Right cardiac atrium (tissue), 5 donors: Measurements from ENCODE around the gene COL12A1. TPM values are rescaled to one million over a fixed set of nuclear protein-coding genes. Genes with fewer than 3 reads are reported as not detected.

ENCODE experiments used
- ATAC-seq, 2 donors: fragments of 200-7000 bp; cut with Tn5 transposase; one replicate each; pipeline versions ENCODE4 v1.8.0 to v1.9.1; 2020; ENCODE audit warnings: moderate library complexity in 2 of 2, mild to moderate bottlenecking in 1 of 2
- DNase-seq, 3 donors: peaks; one replicate each; pipeline ENCODE4 v3.0.0-alpha.2; 2020
- H3K27ac ChIP-seq: one replicate; pipeline ENCODE4 v1.5.1; 2013; ENCODE audit warnings: mild to moderate bottlenecking, low read length, control low read depth, moderate library complexity
- H3K27me3 ChIP-seq: one replicate; pipeline ENCODE4 v1.6.1; 2013; ENCODE audit not compliant: control insufficient read depth, insufficient read depth
- H3K4me1 ChIP-seq: one replicate; pipeline ENCODE4 v1.6.1; 2013; ENCODE audit warnings: low read length; ENCODE audit not compliant: control insufficient read depth, insufficient read depth
- H3K4me3 ChIP-seq: one replicate; pipeline ENCODE4 v1.5.1; 2013; ENCODE audit warnings: low read length, control low read depth
- H3K9me3 ChIP-seq: one replicate; pipeline ENCODE4 v1.6.1; 2013; ENCODE audit warnings: low read length; ENCODE audit not compliant: control insufficient read depth
- WGBS: extraction: QIAGEN DNeasy Blood & Tissue Kit; methylation state at CpG from one replicate; pipeline ENCODE4 v1.1.7; 2013; 5-methylcytosine and 5-hydroxymethylcytosine counted together
- intact Hi-C, 4 donors: fragments of 100-400 bp; cut with DNase I; formaldehyde crosslinking; loops; one replicate each; pipeline versions ENCODE4 v1.11.0 to v1.14.0; 2022 to 2023
- polyA plus RNA-seq: library from polyadenylated mRNA; stranded (reverse); fragments of 200-250 nt; gene quantifications from one replicate; pipeline ENCODE4 v1.2.3, GENCODE V29; 2013
- total RNA-seq, 4 donors: library from RNA; stranded (reverse); fragmentation: NEBNext Ultra II Directional; extraction: Animal tissue kit (Norgen Biotek cat#: 25700); gene quantifications; one replicate each; pipeline ENCODE4 v1.2.1, GENCODE V29; 2021
- donor health status: healthy with polysubstance abuse.
- donor health status: DM: no; HTN: yes; CAD: no.
- donor health status: DM: no; HTN: no; CAD: no.
- donor health status: DM: no; HTN: yes; CAD: no; lungs with severe emphysema.
- donor health status: DM: yes; HTN: yes; CAD: no.

The COL12A1 gene
- total and polyA plus RNA-seq, 5 donors: 5.4 to 29.6 (median 8.1) TPM

GRCh38 chr6:75230484-75231325 lies 24.9 kb upstream of the COL12A1 start:
- Histone ChIP-seq H3K9me3 (no peaks in the 10 kb centered on the region), H3K27me3 (no peaks in the 10 kb centered on the region), H3K27ac (no peak overlapping the region), H3K4me1 (peaks cover 2% of the 10 kb centered on the region), H3K4me3 (no peak overlapping the region)
- intact Hi-C loops: no loop called here
- DNase-seq (no peak), ATAC-seq (peak; percentile 65 to 75)
- 55% methylated on average over 10 of the region's 10 CpGs for WGBS

DNA sequence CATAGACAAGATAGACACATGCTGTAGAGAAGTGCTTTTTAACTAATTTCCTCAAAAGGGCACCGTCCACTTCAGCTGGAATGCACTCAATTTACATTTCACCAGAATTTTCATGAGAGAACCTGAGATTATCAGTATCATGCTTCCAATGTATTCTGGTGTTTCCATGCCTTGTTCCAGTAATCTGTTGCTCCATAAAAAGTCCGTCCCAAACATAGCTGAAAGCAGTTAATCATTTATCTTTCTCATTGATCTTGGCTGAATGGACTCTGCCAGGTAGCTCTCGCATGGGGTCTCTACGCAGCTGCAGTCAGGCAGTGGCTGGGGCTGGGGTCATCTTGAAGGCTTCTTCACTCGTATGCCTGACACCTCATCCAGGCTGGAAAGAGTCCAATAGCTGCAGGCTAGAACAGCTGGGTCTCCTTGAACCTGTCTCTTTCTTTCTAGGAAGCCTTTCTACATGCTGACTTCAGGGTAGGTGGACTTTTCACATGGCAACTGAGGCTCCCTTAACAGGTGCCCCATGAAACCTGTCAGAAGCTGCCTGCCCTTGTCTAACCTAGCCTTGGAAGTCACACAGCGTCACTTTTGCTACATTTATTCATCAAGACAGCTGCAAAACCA lies 18.6 kb upstream of the COL12A1 start:
- no peaks in the 10 kb centered on the region for H3K27me3 ChIP-seq
- ATAC-seq (no peak), DNase-seq (no peak)
- no peaks in the 10 kb centered on the region for H3K9me3 ChIP-seq
- intact Hi-C loops: no loop called here
- H3K4me1 ChIP-seq: no peaks in the 10 kb centered on the region
- no peak overlapping the region for H3K4me3 ChIP-seq
- WGBS: 74% methylated on average over 6 of the region's 6 CpGs
- H3K27ac ChIP-seq: no peak overlapping the region

- H3K27ac ChIP-seq: no peak overlapping the region
- no peak overlapping the region for H3K4me3 ChIP-seq
- WGBS: 59% methylated on average over 2 of the region's 2 CpGs
- ATAC-seq (no peak), DNase-seq (no peak)
- H3K4me1 ChIP-seq: no peaks in the 10 kb centered on the region
- no peaks in the 10 kb centered on the region for H3K27me3 ChIP-seq
- no peaks in the 10 kb centered on the region for H3K9me3 ChIP-seq
- intact Hi-C loops: no loop called here
These were observed 17.6 kb upstream of the COL12A1 start for GRCh38 chr6:75223428-75223827.

GRCh38 chr6:75222261-75222660 lies 16.4 kb upstream of the COL12A1 start:
- H3K27me3 ChIP-seq: no peaks in the 10 kb centered on the region
- no peaks in the 10 kb centered on the region for H3K4me1 ChIP-seq
- no peak overlapping the region for H3K4me3 ChIP-seq
- DNase-seq (no peak), ATAC-seq (no peak)
- H3K9me3 ChIP-seq: no peaks in the 10 kb centered on the region
- H3K27ac ChIP-seq: no peak overlapping the region
- intact Hi-C loops: no loop called here

GRCh38 chr6:75221116-75221515 lies 15.3 kb upstream of the COL12A1 start:
- 82% methylated on average over 4 of the region's 4 CpGs for WGBS
- Histone ChIP-seq H3K4me3 (no peak overlapping the region), H3K27ac (no peak overlapping the region), H3K9me3 (no peaks in the 10 kb centered on the region), H3K27me3 (no peaks in the 10 kb centered on the region), H3K4me1 (no peaks in the 10 kb centered on the region)
- intact Hi-C loops: no loop called here
- no peak for DNase-seq
- ATAC-seq: no peak

GRCh38 chr6:75220357-75220756 lies 14.5 kb upstream of the COL12A1 start:
- no peak overlapping the region for H3K27ac ChIP-seq
- no peaks in the 10 kb centered on the region for H3K9me3 ChIP-seq
- intact Hi-C loops: no loop called here
- H3K4me1 ChIP-seq: no peaks in the 10 kb centered on the region
- no peaks in the 10 kb centered on the region for H3K27me3 ChIP-seq
- no peak overlapping the region for H3K4me3 ChIP-seq
- DNase-seq (no peak), ATAC-seq (no peak)
- 54% methylated on average over 1 of the region's 1 CpG for whole genome bisulfite sequencing

DNA sequence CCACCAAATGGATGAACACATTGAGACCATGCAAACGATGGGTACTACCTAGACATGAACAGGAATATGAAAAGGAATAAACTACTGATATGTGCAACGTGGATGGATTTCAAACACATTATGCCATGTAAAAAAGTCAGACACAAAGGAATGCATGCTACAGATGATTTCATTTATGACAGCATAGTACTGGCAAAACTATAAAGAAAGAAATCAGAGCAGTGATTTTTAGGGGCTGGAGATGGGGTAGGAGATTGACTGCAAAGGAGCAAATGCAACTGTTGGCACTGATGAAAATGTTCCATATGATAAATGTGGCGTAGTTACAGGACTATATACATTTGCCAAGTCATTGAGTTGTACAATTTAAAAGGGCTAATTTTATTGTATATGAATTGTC lies 13.4 kb upstream of the COL12A1 start:
- no peaks in the 10 kb centered on the region for H3K27me3 ChIP-seq
- ATAC-seq (no peak), DNase-seq (no peak)
- H3K4me3 ChIP-seq: no peak overlapping the region
- 80% methylated on average over 3 of the region's 3 CpGs for WGBS
- intact Hi-C loops: loop anchor here in 2 of 4 donors (10.0 kb wide), 3 partner anchors 804 to 1484 kb away; no protein-coding TSS in a partner anchor
- H3K27ac ChIP-seq: no peak overlapping the region
- H3K4me1 ChIP-seq: no peaks in the 10 kb centered on the region
- no peaks in the 10 kb centered on the region for H3K9me3 ChIP-seq

- no peaks in the 10 kb centered on the region for H3K9me3 ChIP-seq
- ATAC-seq (peak; percentile 48 to 78), DNase-seq (no peak)
- intact Hi-C loops: loop anchor here in 2 of 4 donors (10.0 kb wide), 3 partner anchors 802 to 1482 kb away; no protein-coding TSS in a partner anchor
- H3K27ac ChIP-seq: no peak overlapping the region
- H3K4me3 ChIP-seq: no peak overlapping the region
- no peaks in the 10 kb centered on the region for H3K27me3 ChIP-seq
- H3K4me1 ChIP-seq: peaks cover 3% of the 10 kb centered on the region
- WGBS: 12% methylated on average over 4 of the region's 4 CpGs
These were observed 11.3 kb upstream of the COL12A1 start for GRCh38 chr6:75217193-75217592.

DNA sequence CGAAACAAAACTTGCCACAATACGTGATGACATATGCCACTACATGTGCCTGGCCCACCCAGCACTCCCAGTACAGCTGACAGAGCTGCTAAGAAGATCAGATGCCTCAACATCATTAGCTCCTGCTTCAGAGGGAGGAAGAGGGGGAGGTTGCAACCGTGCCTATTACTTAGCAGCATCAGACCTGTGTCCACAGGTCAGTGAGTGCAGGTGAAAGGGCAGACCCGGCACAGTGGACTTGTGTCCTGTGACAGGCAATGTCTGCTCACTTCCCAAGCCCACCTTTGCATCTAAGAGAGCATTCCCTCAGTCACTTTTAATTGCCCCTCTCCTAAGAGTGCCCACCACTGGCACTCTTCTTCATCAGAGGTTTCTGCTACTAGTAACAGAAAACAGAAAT lies 9.4 kb upstream of the COL12A1 start:
- DNase-seq (no peak), ATAC-seq (no peak)
- intact Hi-C loops: loop anchor here in 2 of 4 donors (10.0 kb wide), 3 partner anchors 800 to 1480 kb away; no protein-coding TSS in a partner anchor
- H3K9me3 ChIP-seq: no peaks in the 10 kb centered on the region
- no peak overlapping the region for H3K4me3 ChIP-seq
- H3K4me1 ChIP-seq: peaks cover 3% of the 10 kb centered on the region
- H3K27ac ChIP-seq: no peak overlapping the region
- H3K27me3 ChIP-seq: no peaks in the 10 kb centered on the region
- 76% methylated on average over 4 of the region's 4 CpGs for WGBS

GRCh38 chr6:75213732-75214131 lies 7.9 kb upstream of the COL12A1 start:
- no peaks in the 10 kb centered on the region for H3K27me3 ChIP-seq
- intact Hi-C loops: loop anchor here in 2 of 4 donors (5.0 to 10.0 kb wide), 4 partner anchors 799 to 1479 kb away; no protein-coding TSS in a partner anchor
- H3K4me3 ChIP-seq: no peak overlapping the region
- DNase-seq: no peak
- no peak for ATAC-seq
- H3K27ac ChIP-seq: no peak overlapping the region
- H3K9me3 ChIP-seq: no peaks in the 10 kb centered on the region
- peaks cover 3% of the 10 kb centered on the region for H3K4me1 ChIP-seq
- WGBS: 76% methylated on average over 2 of the region's 2 CpGs

- no peaks in the 10 kb centered on the region for H3K9me3 ChIP-seq
- peaks cover 3% of the 10 kb centered on the region for H3K4me1 ChIP-seq
- DNase-seq (no peak), ATAC-seq (no peak)
- 16% methylated on average over 1 of the region's 1 CpG for WGBS
- H3K4me3 ChIP-seq: no peak overlapping the region
- intact Hi-C loops: loop anchor here in 2 of 4 donors (5.0 to 10.0 kb wide), 4 partner anchors 798 to 1478 kb away; no protein-coding TSS in a partner anchor
- no peak overlapping the region for H3K27ac ChIP-seq
- no peaks in the 10 kb centered on the region for H3K27me3 ChIP-seq
These were observed 7.3 kb upstream of the COL12A1 start for GRCh38 chr6:75213112-75213511.
